Smooth muscle cell (in vitro differentiated cells): ENCODE results near the gene TPCN2. TPM values are rescaled to one million over a fixed set of nuclear protein-coding genes. Genes with fewer than 3 reads are reported as not detected.
A peak's percentile ranks its signal among the peaks of the same experiment; 100 is the strongest.

Source experiments
- DNase-seq: peaks from one replicate; lab custom pipeline; 2025; ENCODE audit not compliant: unreplicated experiment; lab: John Stamatoyannopoulos, UW
- H2AFZ ChIP-seq: fragments of 200-600 bp; sonication (generic); 2 replicates; pipeline ENCODE4 v1.6.0; 2016; ENCODE audit warnings: antibody characterized with exemption, low read depth, mild to moderate bottlenecking
- H3F3A ChIP-seq: fragments of 200-600 bp; sonication (generic); 2 replicates; pipeline ENCODE4 v1.6.0; 2017; ENCODE audit warnings: antibody characterized with exemption, low read depth
- H3K27ac ChIP-seq: fragments of 200-600 bp; sonication (generic); 2 replicates; pipeline ENCODE4 v1.5.1; 2016; ENCODE audit warnings: low read depth, mild to moderate bottlenecking
- H3K27me3 ChIP-seq: fragments of 200-600 bp; sonication (generic); 2 replicates; pipeline ENCODE4 v1.6.1; 2016; ENCODE audit warnings: low read depth, mild to moderate bottlenecking
- H3K36me3 ChIP-seq: fragments of 200-600 bp; sonication (generic); 2 replicates; pipeline ENCODE4 v1.5.1; 2016; ENCODE audit warnings: low read depth
- H3K4me1 ChIP-seq: fragments of 200-600 bp; sonication (generic); 2 replicates; pipeline ENCODE4 v1.5.1; 2016; ENCODE audit warnings: low read depth
- H3K4me2 ChIP-seq: fragments of 200-600 bp; sonication (generic); 2 replicates; pipeline ENCODE4 v1.6.0; 2016; ENCODE audit warnings: mild to moderate bottlenecking
- H3K4me3 ChIP-seq: fragments of 200-600 bp; sonication (generic); 2 replicates; pipeline ENCODE4 v1.5.1; 2016; ENCODE audit warnings: mild to moderate bottlenecking
- H3K79me2 ChIP-seq: fragments of 200-600 bp; sonication (generic); 2 replicates; pipeline ENCODE4 v1.6.0; 2016; ENCODE audit warnings: low read depth, mild to moderate bottlenecking
- H3K9ac ChIP-seq: fragments of 200-600 bp; sonication (generic); 2 replicates; pipeline ENCODE4 v1.6.0; 2016; ENCODE audit warnings: low read depth
- H3K9me3 ChIP-seq: fragments of 200-600 bp; sonication (generic); replicated peaks from 2 replicates; pipeline ENCODE4 v1.5.1; 2016; ENCODE audit warnings: low read depth
- H4K20me1 ChIP-seq: fragments of 200-600 bp; sonication (generic); 2 replicates; pipeline ENCODE4 v1.6.0; 2016; ENCODE audit warnings: low read depth
- CTCF ChIP-seq: fragments of 200-600 bp; sonication (generic); IDR thresholded peaks from 2 replicates; pipeline ENCODE4 v1.5.1; 2017; ENCODE audit warnings: borderline replicate concordance, mild to moderate bottlenecking, antibody characterized with exemption; ENCODE audit not compliant: insufficient read depth, poor library complexity, severe bottlenecking
- WGBS: methylation state at CpG from one replicate; pipeline ENCODE4 v1.1.7; 2016; ENCODE audit warnings: low lambda C conversion rate; 5-methylcytosine and 5-hydroxymethylcytosine counted together
- polyA plus RNA-seq: library from polyadenylated mRNA; unstranded; fragments of >200 nt; fragmentation: Nextera tagmentation; extraction: Ambion mirVana; gene quantifications from 2 replicates; pipeline ENCODE4 v1.2.1, GENCODE V29; 2016
- total RNA-seq: library from RNA; depleted of rRNA; stranded (reverse); fragments of >200 nt; gene quantifications from 2 replicates; pipeline ENCODE4 v1.2.3, GENCODE V29; 2014

Gene TPCN2
- total and polyA plus RNA-seq, 2 experiments from 2014 or later, result 7.4 to 10.5 TPM

- no peak for DNase-seq
- Histone ChIP-seq H4K20me1 (peaks cover 8% of the 10 kb centered on the region), H3K27ac (peak overlapping the region; percentile 60), H3K9me3 (no peaks in the 10 kb centered on the region), H3K4me1 (no peaks in the 10 kb centered on the region), H3K79me2 (no peaks in the 10 kb centered on the region), H2AFZ (no peak overlapping the region), H3K27me3 (no peaks in the 10 kb centered on the region), H3K4me2 (no peak overlapping the region), H3K36me3 (no peaks in the 10 kb centered on the region), H3F3A (no peaks in the 10 kb centered on the region), H3K4me3 (no peak overlapping the region), H3K9ac (no peak overlapping the region)
- WGBS, result 63% methylated on average over 17 of the region's 17 CpGs
- TF ChIP-seq CTCF, result no peak
Measured at GRCh38 chr11:69080257-69080995, 31.7 kb downstream of the TPCN2 start.

GRCh38 chr11:69081180-69081579 lies 32.4 kb downstream of the TPCN2 start:
- H2AFZ ChIP-seq, result no peak overlapping the region
- H3K27me3 ChIP-seq, result no peaks in the 10 kb centered on the region
- no peaks in the 10 kb centered on the region for H3K9me3 ChIP-seq
- no peaks in the 10 kb centered on the region for H3K79me2 ChIP-seq
- H3K4me2 ChIP-seq, result no peak overlapping the region
- no peak overlapping the region for H3K9ac ChIP-seq
- H3K27ac ChIP-seq, result no peak overlapping the region
- H3K4me1 ChIP-seq, result no peaks in the 10 kb centered on the region
- 98% methylated on average over 22 of the region's 23 CpGs for WGBS
- H3F3A ChIP-seq, result no peaks in the 10 kb centered on the region
- no peaks in the 10 kb centered on the region for H3K36me3 ChIP-seq
- H3K4me3 ChIP-seq, result no peak overlapping the region
- DNase-seq, result no peak
- no peak for TF ChIP-seq CTCF
- H4K20me1 ChIP-seq, result peaks cover under 1% of the 10 kb centered on the region

- DNase-seq, result no peak
- WGBS, result 88% methylated on average over 23 of the region's 28 CpGs
- H3K9ac ChIP-seq, result no peak overlapping the region
- H3K4me3 ChIP-seq, result no peak overlapping the region
- no peak overlapping the region for H3K27ac ChIP-seq
- H3K79me2 ChIP-seq, result no peaks in the 10 kb centered on the region
- no peaks in the 10 kb centered on the region for H3K27me3 ChIP-seq
- no peak for TF ChIP-seq CTCF
- H4K20me1 ChIP-seq, result peaks cover 9% of the 10 kb centered on the region
- no peaks in the 10 kb centered on the region for H3K9me3 ChIP-seq
- no peak overlapping the region for H2AFZ ChIP-seq
- H3K4me2 ChIP-seq, result no peak overlapping the region
- H3F3A ChIP-seq, result no peaks in the 10 kb centered on the region
- H3K36me3 ChIP-seq, result no peaks in the 10 kb centered on the region
- H3K4me1 ChIP-seq, result no peaks in the 10 kb centered on the region
Measured at GRCh38 chr11:69083531-69084247, 35.0 kb downstream of the TPCN2 start.
